GM12864 (cell line): ENCODE data around the gene SHISA6.

Experiments
- DNase-seq: peaks from one replicate; pipeline ENCODE4 v3.0.0-alpha.2; 2011; ENCODE audit warnings: low read depth
- H3K4me3 ChIP-seq: 2 replicates; pipeline ENCODE4 v1.5.1; 2011; ENCODE audit warnings: mild to moderate bottlenecking, low read depth, low read length, control low read depth
- CTCF ChIP-seq: IDR thresholded peaks from 2 replicates; pipeline ENCODE4 v1.5.1; 2011; ENCODE audit warnings: low read depth, mild to moderate bottlenecking, moderate library complexity, low read length, control low read depth, inconsistent platforms; ENCODE audit errors: missing control alignments

Gene SHISA6

GRCh38 chr17:11242411-11242810, 1.4 kb downstream of the SHISA6 start:
- no peak for DNase-seq
- no peak for TF ChIP-seq CTCF
- H3K4me3 ChIP-seq: no peak overlapping the region

GRCh38 chr17:11244776-11245175, 3.8 kb downstream of the SHISA6 start:
- no peak for TF ChIP-seq CTCF

GRCh38 chr17:11245187-11245586, 4.2 kb downstream of the SHISA6 start:
- no peak for DNase-seq
- H3K4me3 ChIP-seq: no peak overlapping the region
- no peak for TF ChIP-seq CTCF

More at GRCh38 chr17:11244776-11245175, 3.8 kb downstream of the SHISA6 start:
- DNase-seq: no peak
- no peak overlapping the region for H3K4me3 ChIP-seq

GRCh38 chr17:11245791-11246190, 4.8 kb downstream of the SHISA6 start:
- no peak overlapping the region for H3K4me3 ChIP-seq
- DNase-seq: no peak
- no peak for TF ChIP-seq CTCF

GRCh38 chr17:11250161-11250560, 9.1 kb downstream of the SHISA6 start:
- no peak overlapping the region for H3K4me3 ChIP-seq
- no peak for DNase-seq
- no peak for TF ChIP-seq CTCF

- no peak for TF ChIP-seq CTCF
- no peak overlapping the region for H3K4me3 ChIP-seq
- no peak for DNase-seq
Observed at GRCh38 chr17:11251561-11252107, 10.6 kb downstream of the SHISA6 start.

- H3K4me3 ChIP-seq: no peak overlapping the region
- DNase-seq: no peak
- TF ChIP-seq CTCF: no peak
Observed at GRCh38 chr17:11252146-11252545, 11.1 kb downstream of the SHISA6 start.
